ENCODE results near the gene CHAC1. TPM values are rescaled to one million over a fixed set of nuclear protein-coding genes. Genes with fewer than 3 reads are reported as not detected.

CHAC1 gene
- total and polyA plus RNA-seq, 4 donors = 0.17 to 11.9 (median 11.6) TPM

GRCh38 chr15:40922608-40923005, 30.7 kb upstream of the CHAC1 start:
- DNase-seq (no peak), ATAC-seq (ENCODE audit: insufficient read depth, low FRiP score) (no peak)
- Histone ChIP-seq H3K4me3 (no peak overlapping the region), H3K27ac (ENCODE audit: low read depth in 1 of 2, low read length in 1 of 2) (no peak overlapping the region), H3K9ac (ENCODE audit: insufficient read depth in 1 of 2, low read length in 2 of 2) (no peak overlapping the region), H3K36me3 (ENCODE audit: control insufficient read depth in 4 of 4, insufficient read depth in 4 of 4, low read length in 4 of 4) (no peaks in the 10 kb centered on the region), H3K4me1 (ENCODE audit: control insufficient read depth in 5 of 5, insufficient read depth in 5 of 5, low read length in 5 of 5) (peaks cover 0 to 30% (median 20%) of the 10 kb centered on the region in 5 donors), H3K9me3 (ENCODE audit: control insufficient read depth in 4 of 4, insufficient read depth in 3 of 4, low read length in 3 of 4) (no peaks in the 10 kb centered on the region), H3K27me3 (ENCODE audit: control insufficient read depth in 3 of 3, insufficient read depth in 3 of 3, low read length in 2 of 3) (peaks cover 0 to 30% (median 24%) of the 10 kb centered on the region in 3 donors)
- no peak for TF ChIP-seq CTCF (IDR thresholded peaks at IDR 0.05; ENCODE audit: control extremely low read depth, extremely low read depth)
- WGBS, 2 donors = 59 to 65% methylated on average over 10 of the region's 10 CpGs

- WGBS, 2 donors = 82 to 95% methylated on average over 9 of the region's 9 CpGs
- ATAC-seq (ENCODE audit: insufficient read depth, low FRiP score) = no peak
Observed at GRCh38 chr15:40923551-40923950, 29.7 kb upstream of the CHAC1 start.

GRCh38 chr15:40925495-40925862, 27.8 kb upstream of the CHAC1 start:
- no peak for TF ChIP-seq CTCF (IDR thresholded peaks at IDR 0.05; ENCODE audit: control extremely low read depth, extremely low read depth)
- 15 to 44% methylated on average over 29 to 30 of the region's 30 CpGs for WGBS, 2 donors
- Histone ChIP-seq H3K36me3 (ENCODE audit: control insufficient read depth in 4 of 4, insufficient read depth in 4 of 4, low read length in 4 of 4) (no peaks in the 10 kb centered on the region), H3K4me3 (no peak overlapping the region), H3K9me3 (ENCODE audit: control insufficient read depth in 4 of 4, insufficient read depth in 3 of 4, low read length in 3 of 4) (no peaks in the 10 kb centered on the region), H3K27me3 (ENCODE audit: control insufficient read depth in 3 of 3, insufficient read depth in 3 of 3, low read length in 2 of 3) (peaks cover 0 to 46% (median 30%) of the 10 kb centered on the region in 3 donors), H3K9ac (ENCODE audit: insufficient read depth in 1 of 2, low read length in 2 of 2) (no peak overlapping the region), H3K4me1 (ENCODE audit: control insufficient read depth in 5 of 5, insufficient read depth in 5 of 5, low read length in 5 of 5) (peaks cover 0 to 34% (median 21%) of the 10 kb centered on the region in 5 donors), H3K27ac (ENCODE audit: low read depth in 1 of 2, low read length in 1 of 2) (no peak overlapping the region)
- DNase-seq = no peak
- no peak for ATAC-seq (ENCODE audit: insufficient read depth, low FRiP score)

More at GRCh38 chr15:40923551-40923950, 29.7 kb upstream of the CHAC1 start:
- Histone ChIP-seq H3K27me3 (ENCODE audit: control insufficient read depth in 3 of 3, insufficient read depth in 3 of 3, low read length in 2 of 3) (peaks cover 0 to 36% (median 26%) of the 10 kb centered on the region in 3 donors), H3K4me3 (no peak overlapping the region), H3K9ac (ENCODE audit: insufficient read depth in 1 of 2, low read length in 2 of 2) (no peak overlapping the region), H3K9me3 (ENCODE audit: control insufficient read depth in 4 of 4, insufficient read depth in 3 of 4, low read length in 3 of 4) (no peaks in the 10 kb centered on the region), H3K4me1 (ENCODE audit: control insufficient read depth in 5 of 5, insufficient read depth in 5 of 5, low read length in 5 of 5) (peaks cover 0 to 28% (median 23%) of the 10 kb centered on the region in 5 donors), H3K36me3 (ENCODE audit: control insufficient read depth in 4 of 4, insufficient read depth in 4 of 4, low read length in 4 of 4) (no peaks in the 10 kb centered on the region), H3K27ac (ENCODE audit: low read depth in 1 of 2, low read length in 1 of 2) (no peak overlapping the region)
- DNase-seq = no peak
- TF ChIP-seq CTCF (IDR thresholded peaks at IDR 0.05; ENCODE audit: control extremely low read depth, extremely low read depth) = no peak
